Fibroblast of gingiva (primary cell): Measurements from ENCODE around the gene SPDEF.
A peak's percentile ranks its signal among the peaks of the same experiment; 100 is the strongest.

Source experiments
- DNase-seq: peaks from one replicate; pipeline ENCODE4 v3.0.0-alpha.2; 2011; ENCODE audit warnings: low read depth

Gene SPDEF

GRCh38 chr6:34556031-34556471 is at the start of gene SPDEF:
SPDEF (minus strand) TSS chr6:34556329; CDS start chr6:34544455, 11,874 bp downstream.
- DNase-seq: no peak

- DNase-seq: no peak
Observed at GRCh38 chr6:34603707-34604106, 47.6 kb upstream of the SPDEF start.

- DNase-seq: no peak
Observed at GRCh38 chr6:34602318-34603111, 46.4 kb upstream of the SPDEF start.

GRCh38 chr6:34601706-34602105 is 45.6 kb upstream of the SPDEF start:
- DNase-seq: no peak

GRCh38 chr6:34600796-34601195 is 44.7 kb upstream of the SPDEF start:
- no peak for DNase-seq

GRCh38 chr6:34600101-34600500 is 44.0 kb upstream of the SPDEF start:
- no peak for DNase-seq

- DNase-seq: peak; percentile 69
Observed at GRCh38 chr6:34598712-34599111, 42.6 kb upstream of the SPDEF start.

GRCh38 chr6:34597605-34598353 is 41.6 kb upstream of the SPDEF start:
- DNase-seq: no peak

GRCh38 chr6:34596798-34597197 is 40.7 kb upstream of the SPDEF start:
- DNase-seq: no peak

GRCh38 chr6:34595332-34596184 is 39.4 kb upstream of the SPDEF start:
- DNase-seq: peak; percentile 52

- no peak for DNase-seq
Observed at GRCh38 chr6:34593701-34594100, 37.6 kb upstream of the SPDEF start.

GRCh38 chr6:34592208-34592952 is 36.3 kb upstream of the SPDEF start:
- no peak for DNase-seq

GRCh38 chr6:34589691-34590090 is 33.6 kb upstream of the SPDEF start:
- no peak for DNase-seq

GRCh38 chr6:34589140-34589539 is 33.0 kb upstream of the SPDEF start:
- DNase-seq: no peak

- DNase-seq: no peak
Observed at GRCh38 chr6:34587851-34588250, 31.7 kb upstream of the SPDEF start.

GRCh38 chr6:34587325-34587724 is 31.2 kb upstream of the SPDEF start:
- DNase-seq: no peak

- no peak for DNase-seq
Observed at GRCh38 chr6:34586327-34587040, 30.4 kb upstream of the SPDEF start.

GRCh38 chr6:34585512-34586061 is 29.5 kb upstream of the SPDEF start:
- peak; percentile 64 for DNase-seq

GRCh38 chr6:34585108-34585507 is 29.0 kb upstream of the SPDEF start:
- no peak for DNase-seq

GRCh38 chr6:34584694-34585093 is 28.6 kb upstream of the SPDEF start:
- no peak for DNase-seq
